SJCRH30 (cell line): ENCODE measurements around the gene UGDH. TPM values are rescaled to one million over a fixed set of nuclear protein-coding genes. Genes with fewer than 3 reads are reported as not detected.
"Not testable (repeated sequence)": the region's sequence is repeated elsewhere in the genome, so short reads cannot be mapped to it uniquely, and the experiment has no call there.

Source experiments
- DNase-seq, 2 experiments: peaks; one replicate each; pipeline ENCODE4 v3.0.0-alpha.2; 2015 to 2020
- H3K27ac ChIP-seq: fragments of 250-450 bp; sonication (Bioruptor Pico); 2 replicates; pipeline ENCODE4 v1.5.1; 2020; ENCODE audit warnings: mild to moderate bottlenecking, moderate library complexity
- H3K27me3 ChIP-seq: fragments of 250-450 bp; sonication (Bioruptor Pico); 2 replicates; pipeline ENCODE4 v1.5.1; 2020; ENCODE audit warnings: mild to moderate bottlenecking, moderate library complexity
- H3K36me3 ChIP-seq: fragments of 250-450 bp; sonication (Bioruptor Pico); 2 replicates; pipeline ENCODE4 v1.5.1; 2020; ENCODE audit warnings: mild to moderate bottlenecking, moderate library complexity
- H3K4me1 ChIP-seq: fragments of 250-450 bp; sonication (Bioruptor Pico); 2 replicates; pipeline ENCODE4 v1.5.1; 2020; ENCODE audit warnings: mild to moderate bottlenecking, moderate library complexity
- H3K4me3 ChIP-seq: fragments of 250-450 bp; sonication (Bioruptor Pico); 2 replicates; pipeline ENCODE4 v1.5.1; 2020; ENCODE audit warnings: mild to moderate bottlenecking, moderate library complexity
- H3K9me3 ChIP-seq: fragments of 250-450 bp; sonication (Bioruptor Pico); replicated peaks from 2 replicates; pipeline ENCODE4 v1.5.1; 2020; ENCODE audit warnings: mild to moderate bottlenecking, moderate library complexity
- total RNA-seq: library from RNA; depleted of rRNA; stranded (reverse); fragments of >200 nt; shearing (Covaris generic); gene quantifications from 2 replicates; pipeline ENCODE4 v1.2.3, GENCODE V29; 2014

Gene UGDH
- total RNA-seq, 1 experiment from 2014 or later: 80.3 TPM

DNA sequence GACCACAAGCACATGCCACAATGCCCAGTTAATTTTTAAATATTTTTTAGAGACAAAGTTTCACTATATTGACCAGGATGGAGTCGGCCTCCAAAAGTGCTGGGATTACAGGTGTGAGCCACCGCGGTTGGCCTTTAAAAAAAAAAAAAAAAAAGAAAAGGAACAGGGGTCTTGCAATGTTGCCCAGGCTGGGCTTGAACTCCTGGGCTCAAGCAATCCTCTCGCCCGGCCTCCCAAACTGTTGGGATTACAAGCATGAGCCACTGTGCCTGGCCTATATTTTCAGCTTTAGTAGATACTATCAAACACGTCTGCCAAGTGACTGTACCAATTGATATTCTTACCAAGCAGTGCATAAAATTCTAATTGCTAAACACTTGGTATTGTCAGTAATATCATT lies 8.8 kb downstream of the UGDH start:
- no peak overlapping the region for H3K4me3 ChIP-seq
- H3K36me3 ChIP-seq: peaks cover 29% of the 10 kb centered on the region
- no peak overlapping the region for H3K27ac ChIP-seq
- H3K27me3 ChIP-seq: no peaks in the 10 kb centered on the region
- H3K9me3 ChIP-seq: no peaks in the 10 kb centered on the region
- DNase-seq: no peak
- H3K4me1 ChIP-seq: no peaks in the 10 kb centered on the region

DNA sequence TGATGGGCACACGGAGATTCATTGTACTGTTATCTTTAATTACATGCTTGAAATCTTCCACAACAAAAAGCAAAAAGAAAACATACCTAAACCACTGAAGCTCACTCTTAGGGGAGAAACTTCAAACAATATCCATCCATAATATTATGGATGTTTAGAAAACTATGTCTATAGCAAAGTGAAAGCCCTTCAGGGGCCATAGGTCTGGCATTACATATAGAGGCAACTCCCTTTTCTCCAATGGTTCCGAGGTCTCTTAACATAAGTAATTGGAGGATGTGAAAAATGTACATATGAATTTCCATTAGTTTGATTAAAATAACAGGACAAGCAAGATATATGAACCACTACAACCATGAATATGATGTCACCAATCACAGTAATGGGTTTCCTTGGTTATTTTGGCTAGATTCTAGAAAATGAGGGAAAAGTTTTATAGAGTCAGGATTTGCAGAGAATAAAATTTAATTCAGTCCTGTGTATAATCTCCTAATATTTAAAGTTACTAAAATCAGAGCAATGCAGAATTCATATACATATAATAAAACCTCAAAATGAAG lies 10.8 kb downstream of the UGDH start:
- H3K27ac ChIP-seq: no peak overlapping the region
- no peak for DNase-seq
- H3K9me3 ChIP-seq: no peaks in the 10 kb centered on the region
- H3K4me3 ChIP-seq: no peak overlapping the region
- no peaks in the 10 kb centered on the region for H3K27me3 ChIP-seq
- peaks cover 38% of the 10 kb centered on the region for H3K36me3 ChIP-seq
- no peaks in the 10 kb centered on the region for H3K4me1 ChIP-seq

DNA sequence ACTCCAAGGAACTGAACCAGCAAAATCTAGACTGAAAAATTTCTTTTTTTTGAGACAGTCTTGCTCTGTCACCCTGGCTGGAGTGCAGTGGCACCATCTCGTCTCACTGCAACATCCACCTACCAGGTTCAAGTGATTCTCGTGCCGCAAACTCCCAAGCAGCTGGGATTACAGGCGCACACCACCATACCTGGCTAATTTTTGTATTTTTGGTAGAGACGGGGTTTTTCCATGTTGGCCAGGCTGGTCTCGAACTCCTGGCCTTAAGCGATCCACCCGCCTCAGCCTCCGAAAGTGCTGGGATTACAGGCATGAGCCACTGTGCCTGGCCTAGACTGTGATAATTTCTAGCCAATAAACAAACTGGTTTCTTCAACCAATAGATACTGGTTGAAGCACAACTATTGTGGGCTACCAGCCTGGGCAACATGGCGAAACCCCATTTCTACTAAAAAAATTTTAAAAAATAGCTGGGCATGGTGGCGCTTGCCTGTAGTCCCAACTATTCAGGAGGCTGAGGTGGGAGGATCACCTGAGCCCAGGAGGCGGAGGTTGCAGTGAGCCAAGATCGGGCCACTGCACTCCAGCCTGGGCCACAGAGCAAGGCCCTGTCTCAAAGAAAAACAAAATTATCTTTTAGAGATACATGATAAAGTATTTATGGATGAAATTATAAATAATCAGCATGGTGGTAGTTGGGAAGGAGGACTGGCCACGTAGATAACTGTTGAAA lies 11.4 kb downstream of the UGDH start:
- not testable (repeated sequence) for H3K4me1 ChIP-seq, DNase-seq, H3K27me3 ChIP-seq, H3K27ac ChIP-seq, H3K4me3 ChIP-seq, H3K9me3 ChIP-seq
- peaks cover 42% of the 10 kb centered on the region for H3K36me3 ChIP-seq

DNA sequence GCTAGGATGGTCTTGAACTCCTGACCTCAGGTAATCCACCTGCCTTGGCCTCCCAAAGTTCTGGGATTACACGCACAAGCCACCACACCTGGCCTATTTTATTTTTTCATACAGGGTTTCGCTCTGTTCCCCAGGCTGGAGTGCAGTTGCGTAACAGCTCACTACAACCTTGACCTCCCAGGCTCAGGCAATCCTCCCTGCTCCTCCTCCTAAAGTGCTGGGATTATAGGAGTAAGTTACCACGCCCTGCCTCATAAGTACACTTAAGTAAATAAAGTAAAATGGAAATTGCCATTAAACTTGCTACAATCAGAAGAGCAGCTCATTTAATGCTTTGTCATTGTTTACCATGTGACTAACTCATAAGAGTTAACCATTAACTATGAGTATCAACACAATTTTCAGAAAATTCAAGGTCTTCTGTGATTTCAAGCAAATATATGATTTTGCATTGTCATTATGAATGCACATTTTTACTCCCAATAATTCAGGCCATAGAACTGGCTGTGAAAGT lies 12.3 kb downstream of the UGDH start:
- H3K4me1 ChIP-seq: no peaks in the 10 kb centered on the region
- peaks cover 48% of the 10 kb centered on the region for H3K36me3 ChIP-seq
- H3K27me3 ChIP-seq: no peaks in the 10 kb centered on the region
- no peak overlapping the region for H3K27ac ChIP-seq
- DNase-seq: no peak
- H3K9me3 ChIP-seq: no peaks in the 10 kb centered on the region
- H3K4me3 ChIP-seq: no peak overlapping the region

DNA sequence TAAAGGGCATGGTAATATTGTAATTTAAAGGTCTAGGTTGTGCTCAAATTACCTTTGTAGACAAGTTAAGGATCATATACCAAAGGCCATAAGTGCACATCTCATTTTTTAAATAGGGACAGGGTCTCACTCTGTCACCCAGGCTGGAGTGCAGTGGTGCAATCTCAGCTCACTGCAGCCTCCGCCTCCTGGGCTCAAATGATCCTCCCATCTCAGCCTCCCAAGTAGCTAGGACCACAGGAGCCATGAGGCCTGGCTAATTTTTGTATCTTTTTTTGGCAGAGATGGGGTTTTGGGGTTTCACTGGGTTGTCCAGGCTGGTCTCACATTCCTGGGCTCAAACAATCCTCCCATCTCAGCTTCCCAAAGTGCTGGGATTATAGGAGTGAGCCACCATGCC lies 13.0 kb downstream of the UGDH start:
- not testable (repeated sequence) for H3K4me3 ChIP-seq, H3K4me1 ChIP-seq, H3K27ac ChIP-seq, H3K27me3 ChIP-seq, DNase-seq, H3K9me3 ChIP-seq
- H3K36me3 ChIP-seq: peaks cover 52% of the 10 kb centered on the region

DNA sequence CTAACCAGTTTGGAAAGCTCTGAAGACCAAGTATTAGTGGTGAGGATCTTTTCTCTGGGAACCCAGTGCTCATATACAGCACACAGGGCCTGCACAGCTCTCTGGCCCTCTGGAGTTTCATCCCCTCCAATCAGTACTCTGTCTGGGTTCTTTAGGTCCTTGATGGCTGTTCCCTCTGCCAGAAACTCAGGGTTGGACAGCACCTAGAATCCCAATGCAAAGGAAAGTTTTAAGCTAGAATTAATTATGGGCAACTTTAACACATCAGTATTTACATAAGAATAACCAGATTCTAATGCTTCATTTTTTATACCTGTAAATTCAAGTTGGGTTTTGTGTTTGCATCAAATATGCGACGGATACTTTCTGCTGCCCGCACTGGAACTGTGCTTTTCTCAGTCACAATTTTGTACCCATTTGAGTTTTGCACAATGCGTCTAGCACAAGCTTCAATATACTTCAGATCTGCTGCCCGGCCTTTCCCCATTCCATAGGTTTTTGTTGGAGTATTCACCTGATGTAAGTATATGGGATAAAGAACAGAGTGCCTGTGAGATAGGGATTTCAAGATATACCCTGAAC lies 16.8 kb downstream of the UGDH start:
- H3K36me3 ChIP-seq: peaks cover 70% of the 10 kb centered on the region

DNA sequence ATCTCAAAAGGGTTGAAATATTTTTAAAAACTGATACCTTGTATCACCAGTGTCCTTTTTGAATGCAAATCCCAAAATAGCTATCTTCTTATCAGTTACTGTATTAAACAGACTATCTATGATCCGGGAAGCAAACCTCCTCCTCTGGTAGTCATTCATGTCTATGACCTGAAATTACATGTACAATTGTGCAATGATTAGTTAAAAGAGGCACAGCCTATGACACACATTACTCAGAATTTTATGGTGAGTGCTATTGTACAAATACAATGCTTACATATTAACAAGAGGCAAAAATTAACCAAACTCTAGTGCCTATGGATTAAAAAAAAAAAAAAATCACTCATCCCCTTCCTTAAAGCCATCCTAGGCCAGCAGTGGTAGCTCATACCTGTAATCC lies 21.7 kb downstream of the UGDH start:
- Histone ChIP-seq H3K36me3 (peaks cover 85% of the 10 kb centered on the region), H3K4me3 (no peak overlapping the region), H3K4me1 (no peaks in the 10 kb centered on the region), H3K27me3 (no peaks in the 10 kb centered on the region), H3K27ac (no peak overlapping the region), H3K9me3 (no peaks in the 10 kb centered on the region)
- DNase-seq: no peak

More for the DNA sequence above, 16.8 kb downstream of the UGDH start:
- Histone ChIP-seq H3K9me3 (no peaks in the 10 kb centered on the region), H3K4me3 (no peak overlapping the region), H3K27ac (no peak overlapping the region), H3K27me3 (no peaks in the 10 kb centered on the region), H3K4me1 (no peaks in the 10 kb centered on the region)
- DNase-seq: no peak

DNA sequence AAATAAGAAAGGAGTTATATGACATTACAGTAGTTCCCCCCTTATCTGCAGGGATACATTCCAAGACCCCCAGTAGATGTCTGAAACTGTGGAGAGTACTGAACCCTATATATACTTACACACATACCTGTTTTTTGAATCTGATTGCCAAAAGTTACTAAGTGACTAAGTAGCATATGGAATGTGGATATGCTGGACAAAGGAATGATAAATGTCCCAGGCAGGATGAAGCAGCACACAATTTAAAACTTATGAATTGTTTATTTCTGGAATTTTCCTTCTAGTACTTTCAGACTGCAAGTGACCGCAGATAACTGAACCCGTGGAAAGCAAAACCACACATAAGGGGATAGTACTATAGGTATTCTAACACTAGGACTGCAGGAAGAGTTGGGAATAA lies 22.7 kb downstream of the UGDH start:
- peaks cover 81% of the 10 kb centered on the region for H3K36me3 ChIP-seq
- no peaks in the 10 kb centered on the region for H3K9me3 ChIP-seq
- DNase-seq: no peak
- no peaks in the 10 kb centered on the region for H3K27me3 ChIP-seq
- H3K4me1 ChIP-seq: no peaks in the 10 kb centered on the region
- no peak overlapping the region for H3K27ac ChIP-seq
- H3K4me3 ChIP-seq: no peak overlapping the region

DNA sequence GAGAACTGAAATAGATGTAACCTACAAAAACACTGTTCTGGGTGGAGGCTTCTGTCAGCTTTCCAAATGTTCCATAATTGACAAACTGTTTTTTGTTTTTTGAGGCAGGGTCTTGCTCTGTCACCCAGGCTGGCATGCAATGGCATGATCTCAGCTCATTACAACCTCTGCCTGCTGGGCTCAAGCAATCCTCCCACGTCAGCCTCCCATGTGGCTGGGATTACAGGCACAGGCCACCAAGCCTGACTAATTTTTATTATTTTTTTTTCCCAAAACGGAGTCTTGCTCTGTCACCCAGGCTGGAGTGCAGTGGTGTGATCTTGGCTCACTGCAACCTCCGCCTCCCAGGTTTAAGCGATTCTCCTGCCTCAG lies 24.6 kb downstream of the UGDH start:
- DNase-seq, H3K27me3 ChIP-seq, H3K9me3 ChIP-seq, H3K4me1 ChIP-seq, H3K27ac ChIP-seq, H3K4me3 ChIP-seq: not testable (repeated sequence)
- H3K36me3 ChIP-seq: peaks cover 75% of the 10 kb centered on the region

DNA sequence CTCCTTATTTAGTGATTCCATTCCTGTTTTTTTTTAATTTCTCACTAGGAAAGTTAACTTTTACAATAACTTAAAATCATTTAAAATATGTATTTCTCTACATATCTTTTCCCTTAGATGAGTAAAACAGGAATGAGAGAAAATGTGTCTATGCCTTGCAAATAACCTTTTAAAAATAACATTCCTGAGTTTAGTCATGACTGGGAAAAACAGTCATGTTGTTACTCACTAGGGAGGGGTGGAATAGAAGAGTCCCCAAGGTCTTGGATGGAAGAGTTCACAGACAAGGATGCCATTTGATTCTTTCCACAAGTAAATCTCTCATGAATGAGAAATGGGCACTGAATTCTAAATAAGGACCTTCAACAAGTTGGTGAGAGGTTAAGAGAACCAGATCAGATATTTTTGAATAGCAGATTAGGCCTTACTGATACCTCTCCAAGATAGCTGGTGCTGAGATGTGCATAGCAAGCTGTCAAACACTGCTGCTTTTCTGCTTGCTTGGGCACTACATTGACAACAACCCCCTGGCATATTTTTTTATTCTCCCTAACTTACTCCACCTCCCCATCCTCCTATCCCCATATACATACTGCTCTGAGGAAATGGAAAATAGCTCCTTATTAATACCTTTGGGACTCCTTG lies 25.1 kb downstream of the UGDH start:
- Histone ChIP-seq H3K27me3 (no peaks in the 10 kb centered on the region), H3K9me3 (no peaks in the 10 kb centered on the region), H3K27ac (no peak overlapping the region), H3K36me3 (peaks cover 71% of the 10 kb centered on the region), H3K4me3 (no peak overlapping the region), H3K4me1 (no peaks in the 10 kb centered on the region)
- DNase-seq: no peak

DNA sequence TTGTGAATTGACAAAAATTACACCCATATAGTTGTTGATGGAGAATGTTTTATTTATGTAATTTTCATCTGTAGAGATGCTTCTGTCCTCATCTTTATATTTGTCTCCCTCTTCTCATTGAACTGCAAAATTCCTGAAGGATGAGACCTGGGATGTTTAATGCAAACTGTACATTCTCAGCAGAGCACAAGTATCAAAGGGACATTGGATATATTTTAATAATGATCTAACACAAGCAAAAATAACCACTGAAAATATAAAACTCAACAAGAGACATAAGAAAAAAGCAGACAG lies 28.6 kb downstream of the UGDH start:
- Histone ChIP-seq H3K36me3 (peaks cover 41% of the 10 kb centered on the region), H3K4me3 (no peak overlapping the region), H3K4me1 (no peaks in the 10 kb centered on the region), H3K9me3 (no peaks in the 10 kb centered on the region), H3K27ac (no peak overlapping the region), H3K27me3 (no peaks in the 10 kb centered on the region)
- DNase-seq: no peak

DNA sequence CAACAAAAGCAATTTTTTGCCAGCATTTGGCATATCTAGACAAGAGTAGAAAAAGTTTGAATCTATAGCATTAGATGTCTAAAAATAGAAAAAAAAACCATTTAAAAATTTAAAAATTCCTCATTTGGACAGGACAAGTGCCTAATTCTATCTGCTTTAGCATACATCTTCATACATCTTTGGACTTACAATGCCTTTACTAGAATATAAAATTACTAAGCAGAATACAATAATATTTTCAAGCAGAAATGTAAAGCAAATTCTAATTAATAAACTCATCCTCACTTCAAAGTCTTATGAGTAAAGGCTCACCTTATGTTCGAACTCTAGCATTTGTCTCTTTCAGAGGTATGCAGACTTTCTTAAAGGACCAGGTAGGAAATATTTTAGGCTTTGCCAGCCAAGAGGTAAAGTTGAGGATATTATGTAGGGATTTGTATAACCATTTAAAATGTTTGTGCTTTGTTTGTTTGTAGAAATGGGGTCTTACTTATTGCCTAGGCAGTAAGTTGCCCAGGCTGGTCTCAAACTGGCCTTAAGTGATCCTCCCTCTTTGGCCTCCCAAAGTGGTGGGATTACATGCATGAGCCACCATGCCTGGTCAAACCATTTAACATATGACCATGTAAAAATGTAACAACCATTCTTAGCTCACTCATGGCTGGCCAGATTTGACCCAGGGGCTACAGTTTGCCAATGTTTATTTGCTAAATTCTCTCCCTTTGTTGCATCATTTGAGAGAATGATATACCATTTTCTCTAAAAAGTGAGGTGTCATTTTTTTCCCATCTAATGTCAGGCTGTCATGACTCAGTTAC lies 29.1 kb downstream of the UGDH start:
- no peaks in the 10 kb centered on the region for H3K9me3 ChIP-seq
- DNase-seq: no peak
- H3K36me3 ChIP-seq: peaks cover 36% of the 10 kb centered on the region
- no peak overlapping the region for H3K4me3 ChIP-seq
- H3K27me3 ChIP-seq: no peaks in the 10 kb centered on the region
- H3K4me1 ChIP-seq: no peaks in the 10 kb centered on the region
- H3K27ac ChIP-seq: no peak overlapping the region

DNA sequence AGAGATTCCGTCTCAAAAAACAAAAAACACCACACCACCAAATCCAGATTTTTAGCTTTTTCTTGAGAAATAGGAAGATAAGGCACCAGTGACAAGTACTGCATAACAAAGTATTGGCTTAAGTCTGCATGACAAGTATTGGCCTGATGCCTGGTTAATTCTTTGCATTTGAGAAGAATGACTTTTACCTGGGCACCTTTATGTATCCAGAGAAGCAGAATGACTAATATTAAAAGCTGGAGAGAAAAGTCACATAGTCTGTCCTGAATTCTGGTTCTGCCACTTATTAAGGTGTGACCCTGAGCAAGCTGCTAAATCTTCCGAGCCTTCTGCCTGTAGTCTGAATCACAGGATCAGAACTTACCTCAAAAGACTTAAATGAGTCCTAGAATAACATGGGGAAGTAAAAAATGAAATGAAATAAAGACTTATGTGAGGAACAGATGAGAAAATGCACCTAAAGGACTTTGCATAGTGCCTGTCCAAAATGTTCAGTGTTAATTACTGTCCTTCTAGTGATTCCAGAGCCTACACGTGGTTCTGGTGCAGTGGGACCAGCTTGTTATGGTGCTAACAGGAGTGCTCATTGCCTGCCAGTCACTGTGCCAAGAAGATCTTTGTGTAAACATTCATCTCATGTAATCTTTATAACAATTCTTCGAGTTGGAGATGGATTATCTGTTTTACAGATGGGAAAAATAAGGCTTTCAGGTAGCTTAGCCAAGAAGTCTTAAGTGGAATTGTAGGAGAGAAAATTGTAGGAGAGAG lies 31.6 kb downstream of the UGDH start:
- Histone ChIP-seq H3K4me1 (no peaks in the 10 kb centered on the region), H3K36me3 (peaks cover 18% of the 10 kb centered on the region), H3K4me3 (no peak overlapping the region), H3K27ac (no peak overlapping the region), H3K9me3 (no peaks in the 10 kb centered on the region), H3K27me3 (no peaks in the 10 kb centered on the region)
- DNase-seq: no peak

DNA sequence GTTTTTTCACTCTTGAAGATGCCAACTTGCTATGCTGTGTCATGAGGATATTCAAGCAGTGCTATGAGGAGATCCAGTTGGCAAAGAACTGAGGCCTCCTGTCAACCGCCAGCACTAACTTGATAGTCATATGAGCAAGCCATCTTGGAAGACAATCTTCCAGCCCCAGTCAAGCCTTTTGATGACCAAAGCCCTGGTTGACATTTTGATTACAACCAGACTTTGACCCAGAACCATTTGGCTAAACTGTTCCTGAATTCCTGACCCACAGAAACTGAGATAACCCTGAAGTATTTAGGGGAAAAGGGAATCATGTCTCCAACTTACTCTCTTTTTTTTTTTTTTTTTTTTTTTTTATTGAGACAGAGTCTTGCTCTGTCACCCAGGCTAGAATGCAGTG lies 32.9 kb downstream of the UGDH start:
- no peaks in the 10 kb centered on the region for H3K27me3 ChIP-seq
- peaks cover 10% of the 10 kb centered on the region for H3K36me3 ChIP-seq
- no peaks in the 10 kb centered on the region for H3K4me1 ChIP-seq
- H3K4me3 ChIP-seq: no peak overlapping the region
- H3K27ac ChIP-seq: no peak overlapping the region
- H3K9me3 ChIP-seq: no peaks in the 10 kb centered on the region
- DNase-seq: no peak
